Kidney epithelial cell (primary cell): ENCODE measurements around the gene TRIO. TPM values are rescaled to one million over a fixed set of nuclear protein-coding genes. Genes with fewer than 3 reads are reported as not detected.
"Not testable (repeated sequence)": the region's sequence is repeated elsewhere in the genome, so short reads cannot be mapped to it uniquely, and the experiment has no call there.

Experiments
- DNase-seq: peaks from one replicate; pipeline ENCODE4 v3.0.0-alpha.2; 2010; ENCODE audit warnings: low read depth
- H3K27me3 ChIP-seq: 2 replicates; pipeline ENCODE4 v1.6.0; 2011; ENCODE audit warnings: low read length; ENCODE audit not compliant: control insufficient read depth, insufficient read depth
- H3K36me3 ChIP-seq: 2 replicates; pipeline ENCODE4 v1.5.1; 2011; ENCODE audit warnings: low read length; ENCODE audit not compliant: control insufficient read depth, insufficient read depth
- H3K4me3 ChIP-seq: 2 replicates; pipeline ENCODE4 v1.5.1; 2011; ENCODE audit warnings: low read depth, mild to moderate bottlenecking, control low read depth, low read length
- CTCF ChIP-seq: IDR thresholded peaks from 2 replicates; pipeline ENCODE4 v1.5.1; 2011; ENCODE audit warnings: mild to moderate bottlenecking, moderate library complexity, low read length, control low read depth, inconsistent platforms; ENCODE audit not compliant: insufficient read depth, poor library complexity, severe bottlenecking
- total RNA-seq: library from RNA; depleted of rRNA; stranded (reverse); fragments of >200 nt; gene quantifications from 2 replicates; pipeline ENCODE4 v1.2.3, GENCODE V29; 2015

The TRIO gene
- total RNA-seq, 1 donor from 2014 or later, result 174 TPM

- DNase-seq, result no peak
- no peaks in the 10 kb centered on the region for H3K27me3 ChIP-seq
- no peak for TF ChIP-seq CTCF
- H3K4me3 ChIP-seq, result no peak overlapping the region
- no peaks in the 10 kb centered on the region for H3K36me3 ChIP-seq
Observed at GRCh38 chr5:14204011-14204670, 61.0 kb downstream of the TRIO start.

DNA sequence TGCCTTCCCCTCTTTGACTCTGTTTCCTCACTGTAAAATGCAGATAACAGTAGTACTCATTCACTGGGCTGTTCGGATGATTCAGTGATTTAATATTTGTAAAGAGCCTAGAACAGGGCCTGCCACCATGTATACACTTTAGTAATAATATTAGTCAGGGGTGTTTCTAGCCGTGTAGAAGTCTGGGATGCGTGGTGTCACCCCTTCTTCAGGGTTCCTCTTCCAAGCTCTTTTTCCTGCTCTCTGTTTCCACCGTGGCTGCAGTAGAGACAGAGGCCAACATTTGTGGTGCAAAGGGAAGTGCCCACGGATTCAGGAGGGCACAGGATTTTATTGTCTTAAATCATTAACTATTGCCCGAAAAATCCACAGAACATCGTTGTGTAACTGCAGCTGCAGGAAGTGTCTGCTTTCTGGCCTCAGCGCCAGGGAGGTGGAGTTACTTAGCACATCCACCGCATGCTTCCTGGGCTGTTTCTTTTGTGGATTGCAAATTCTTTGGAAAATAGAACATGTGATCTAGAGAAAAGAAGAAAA is 61.7 kb downstream of the TRIO start:
- Histone ChIP-seq H3K4me3 (no peak overlapping the region), H3K36me3 (no peaks in the 10 kb centered on the region), H3K27me3 (no peaks in the 10 kb centered on the region)
- peak; percentile 89 for DNase-seq
- TF ChIP-seq CTCF, result no peak

GRCh38 chr5:14206028-14206725 is 63.0 kb downstream of the TRIO start:
- DNase-seq, result no peak
- H3K27me3 ChIP-seq, result no peaks in the 10 kb centered on the region
- H3K4me3 ChIP-seq, result no peak overlapping the region
- no peaks in the 10 kb centered on the region for H3K36me3 ChIP-seq
- TF ChIP-seq CTCF, result no peak

DNA sequence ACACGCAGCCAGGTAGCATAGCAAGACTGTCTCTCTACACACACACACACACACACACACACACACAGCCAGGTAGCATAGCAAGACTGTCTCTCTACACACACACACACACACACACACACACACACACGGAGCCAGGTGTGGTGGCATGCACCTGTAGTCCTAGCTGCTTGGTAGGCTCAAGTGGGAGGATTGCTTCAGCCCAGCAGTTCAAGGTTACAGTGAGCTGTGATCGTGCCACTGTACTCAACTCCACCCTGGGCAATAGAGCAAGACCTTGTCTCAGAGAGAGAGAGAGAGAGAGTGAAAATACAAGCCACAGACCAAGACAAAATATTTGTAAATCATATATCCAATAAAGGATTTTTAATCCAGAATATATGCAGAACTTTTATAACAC is 64.3 kb downstream of the TRIO start:
- not testable (repeated sequence) for H3K27me3 ChIP-seq, H3K36me3 ChIP-seq, H3K4me3 ChIP-seq, DNase-seq

DNA sequence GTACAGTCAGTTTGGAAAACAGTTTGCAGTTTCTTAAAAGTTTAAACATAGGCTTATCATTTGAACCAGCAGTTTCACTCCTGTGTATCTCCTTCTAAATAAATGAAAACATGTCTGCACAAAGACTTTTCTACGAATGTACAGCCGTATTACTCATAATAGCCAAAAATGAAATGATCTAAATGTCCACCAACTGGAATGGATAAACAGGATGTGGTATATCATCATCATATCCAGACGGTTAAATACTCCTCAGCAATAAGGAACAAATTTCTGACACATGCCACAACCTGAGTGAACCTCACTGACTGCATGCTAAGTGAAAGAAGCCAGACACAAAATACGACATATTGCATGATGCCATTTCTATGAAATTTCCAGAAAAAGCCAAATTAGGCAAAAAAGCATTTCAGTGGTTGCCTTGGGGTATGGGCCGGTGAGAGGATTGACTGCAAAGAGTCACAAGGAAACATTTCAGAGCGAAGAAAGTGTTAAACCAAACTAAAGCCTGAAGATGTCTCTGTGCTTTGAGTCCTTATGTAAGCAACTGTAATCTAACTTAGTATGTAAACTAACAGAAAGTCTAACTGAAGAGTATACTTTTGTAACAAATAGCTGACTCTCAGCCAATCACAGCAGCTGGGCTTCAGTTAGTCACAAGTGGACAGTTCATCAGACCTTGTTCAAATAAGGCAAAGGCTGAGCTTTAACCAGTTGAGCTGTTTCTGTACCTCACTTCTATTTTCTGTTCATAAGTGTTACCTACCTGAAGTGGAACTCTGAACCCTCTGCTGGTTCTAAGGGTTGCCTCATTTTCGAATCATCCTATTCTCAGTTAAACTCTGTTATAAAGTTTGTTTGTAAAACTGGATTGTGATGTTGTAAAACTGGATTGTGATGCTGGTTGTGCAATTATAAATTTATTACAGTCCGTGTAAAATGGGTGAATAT is 65.2 kb downstream of the TRIO start:
- no peak for DNase-seq
- Histone ChIP-seq H3K27me3 (no peaks in the 10 kb centered on the region), H3K4me3 (no peak overlapping the region), H3K36me3 (no peaks in the 10 kb centered on the region)
- no peak for TF ChIP-seq CTCF
